Body of pancreas (tissue), 4 donors: ENCODE results near the gene PDE1A. TPM values are rescaled to one million over a fixed set of nuclear protein-coding genes. Genes with fewer than 3 reads are reported as not detected.

ENCODE experiments used
- ATAC-seq: fragments of 150-250 bp; one replicate; pipeline ENCODE4 v1.9.1; 2016
- DNase-seq, 4 donors: peaks; one replicate each; pipeline ENCODE4 v3.0.0-alpha.2; 2019
- H3K27ac ChIP-seq, 4 donors: fragments of 200-600 bp; sonication (generic); 1 replicate in 3 of 4; 2 replicates in 1 of 4; pipeline versions ENCODE4 v1.5.1 to v1.6.1; 2016 to 2019; ENCODE audit warnings: mild to moderate bottlenecking in 1 of 4, mixed read lengths in 1 of 4, moderate library complexity in 1 of 4
- H3K27me3 ChIP-seq, 2 donors: fragments of 200-600 bp; sonication (generic); one replicate each; pipeline ENCODE4 v1.6.0; 2016; ENCODE audit warnings: mild to moderate bottlenecking in 1 of 2
- H3K36me3 ChIP-seq, 2 donors: fragments of 200-600 bp; sonication (generic); replicated peaks in 1 of 2; 2 replicates each; pipeline ENCODE4 v1.5.1; 2016; ENCODE audit warnings: low read depth in 2 of 2; ENCODE audit not compliant: insufficient read depth in 1 of 2
- H3K4me1 ChIP-seq: fragments of 200-600 bp; sonication (generic); one replicate; pipeline ENCODE4 v1.6.0; 2016
- H3K4me3 ChIP-seq, 2 donors: fragments of 200-600 bp; sonication (generic); 1 replicate in 1 of 2; 2 replicates in 1 of 2; pipeline ENCODE4 v1.5.1; 2016 to 2019
- H3K9me3 ChIP-seq, 3 donors: fragments of 200-600 bp; sonication (generic); 1 replicate in 2 of 3; 2 replicates in 1 of 3; pipeline ENCODE4 v1.5.1; 2016
- POLR2A ChIP-seq, 3 donors: fragments of 450-650 bp; IDR thresholded peaks; one replicate each; pipeline ENCODE4 v1.6.1; 2016; ENCODE audit warnings: antibody characterized with exemption in 3 of 3, mild to moderate bottlenecking in 2 of 3
- WGBS, 2 donors: methylation state at CpG; one replicate each; pipeline ENCODE4 v1.1.5; 2017; 5-methylcytosine and 5-hydroxymethylcytosine counted together
- intact Hi-C: fragments of 100-400 bp; cut with DNase I; formaldehyde crosslinking; loops from one replicate; pipeline ENCODE4 v1.15.1; 2023
- total RNA-seq, 2 donors: library from RNA; depleted of rRNA; stranded (reverse); fragments of >200 nt; gene quantifications; one replicate each; pipeline ENCODE4 v1.1.0, GENCODE V29; 2016
- TF ChIP-seq, protein P1 (sequence below), 7 experiments: fragments of 450-650 bp in 4 of 7; fragments of 200-600 bp in 3 of 7; sonication (generic) in 3 of 7; IDR thresholded peaks; one replicate each; pipeline ENCODE4 v1.5.1; 2016 to 2019; ENCODE audit warnings: antibody characterized with exemption in 7 of 7

The PDE1A gene
- total RNA-seq, 2 donors from 2014 or later: 4.0 to 4.2 TPM

DNA sequence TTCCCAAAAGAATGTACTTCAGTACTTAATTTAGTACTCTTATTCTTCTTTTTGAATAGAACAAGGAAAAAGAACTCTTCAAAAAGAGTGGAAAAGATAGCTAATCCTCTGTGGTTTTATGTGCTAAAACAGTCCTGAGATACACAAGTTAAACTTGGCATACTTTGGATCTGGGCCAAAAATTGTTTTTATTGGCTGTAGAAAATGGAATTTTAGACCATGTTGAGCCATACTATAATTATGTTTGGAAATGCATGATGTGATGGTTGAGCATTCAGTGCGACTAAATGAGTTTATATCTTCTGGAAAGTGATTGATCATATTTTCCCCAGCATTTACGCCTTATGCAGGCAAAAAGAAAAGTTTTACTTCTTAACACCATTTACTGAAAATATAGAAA is 18.0 kb upstream of the PDE1A start:
- DNase-seq (no peak), ATAC-seq (no peak)
- Histone ChIP-seq H3K4me1 (no peaks in the 10 kb centered on the region), H3K4me3 (no peak overlapping the region), H3K27ac (no peak overlapping the region), H3K27me3 (no peaks in the 10 kb centered on the region), H3K36me3 (no peaks in the 10 kb centered on the region), H3K9me3 (no peaks in the 10 kb centered on the region)
- 75 to 79% methylated on average over 2 of the region's 2 CpGs for WGBS, 2 donors
- no peak for TF ChIP-seq POLR2A (IDR thresholded peaks at IDR 0.05)
- TF ChIP-seq, protein P1, sequence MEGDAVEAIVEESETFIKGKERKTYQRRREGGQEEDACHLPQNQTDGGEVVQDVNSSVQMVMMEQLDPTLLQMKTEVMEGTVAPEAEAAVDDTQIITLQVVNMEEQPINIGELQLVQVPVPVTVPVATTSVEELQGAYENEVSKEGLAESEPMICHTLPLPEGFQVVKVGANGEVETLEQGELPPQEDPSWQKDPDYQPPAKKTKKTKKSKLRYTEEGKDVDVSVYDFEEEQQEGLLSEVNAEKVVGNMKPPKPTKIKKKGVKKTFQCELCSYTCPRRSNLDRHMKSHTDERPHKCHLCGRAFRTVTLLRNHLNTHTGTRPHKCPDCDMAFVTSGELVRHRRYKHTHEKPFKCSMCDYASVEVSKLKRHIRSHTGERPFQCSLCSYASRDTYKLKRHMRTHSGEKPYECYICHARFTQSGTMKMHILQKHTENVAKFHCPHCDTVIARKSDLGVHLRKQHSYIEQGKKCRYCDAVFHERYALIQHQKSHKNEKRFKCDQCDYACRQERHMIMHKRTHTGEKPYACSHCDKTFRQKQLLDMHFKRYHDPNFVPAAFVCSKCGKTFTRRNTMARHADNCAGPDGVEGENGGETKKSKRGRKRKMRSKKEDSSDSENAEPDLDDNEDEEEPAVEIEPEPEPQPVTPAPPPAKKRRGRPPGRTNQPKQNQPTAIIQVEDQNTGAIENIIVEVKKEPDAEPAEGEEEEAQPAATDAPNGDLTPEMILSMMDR (IDR thresholded peaks at IDR 0.05): no peak
- intact Hi-C loops: no loop called here

DNA sequence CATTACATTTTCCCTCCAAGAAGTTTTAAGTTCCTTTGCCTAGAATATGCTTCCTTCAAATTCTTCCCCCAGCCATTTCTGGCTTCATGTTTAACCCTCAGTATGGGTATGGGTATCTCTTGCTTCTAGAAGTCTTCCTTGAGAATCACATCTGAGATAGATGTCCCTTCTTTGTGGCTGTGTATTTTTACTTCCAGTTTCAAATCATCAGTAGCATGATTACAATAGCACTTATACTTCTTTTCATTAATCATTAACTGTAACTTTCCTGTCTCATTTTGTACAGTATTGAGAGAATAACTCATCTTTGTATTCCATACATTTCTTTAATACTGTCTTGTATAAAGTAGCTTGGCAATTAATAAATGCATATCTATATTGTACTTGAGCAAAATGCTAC is 17.3 kb upstream of the PDE1A start:
- TF ChIP-seq, protein P1 (IDR thresholded peaks at IDR 0.05): no peak
- TF ChIP-seq POLR2A (IDR thresholded peaks at IDR 0.05): no peak
- H3K27me3 ChIP-seq: no peaks in the 10 kb centered on the region
- no peak overlapping the region for H3K27ac ChIP-seq
- no peak for ATAC-seq
- H3K9me3 ChIP-seq: no peaks in the 10 kb centered on the region
- no peaks in the 10 kb centered on the region for H3K4me1 ChIP-seq
- intact Hi-C loops: no loop called here
- H3K4me3 ChIP-seq: no peak overlapping the region
- no peak for DNase-seq
- no peaks in the 10 kb centered on the region for H3K36me3 ChIP-seq

DNA sequence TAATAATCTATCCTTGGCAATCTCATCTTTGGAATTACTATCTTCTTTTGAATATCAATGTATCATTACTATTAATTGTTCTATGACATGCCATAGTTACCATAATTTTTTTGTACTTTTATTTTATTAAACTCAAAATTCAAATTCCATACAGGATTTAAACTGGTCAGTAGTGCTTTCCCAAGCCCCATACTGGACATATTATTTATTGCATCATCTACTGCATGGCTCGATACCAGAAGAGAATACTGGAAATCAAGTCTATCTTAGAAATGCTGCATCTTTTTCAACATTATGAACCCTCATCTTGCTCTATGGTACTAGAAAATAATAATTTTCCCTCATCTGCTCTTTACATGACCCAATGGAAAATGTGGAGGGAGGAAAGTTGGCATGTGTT is 9.4 kb upstream of the PDE1A start:
- Histone ChIP-seq H3K9me3 (no peaks in the 10 kb centered on the region), H3K36me3 (no peaks in the 10 kb centered on the region), H3K27ac (no peak overlapping the region), H3K4me3 (no peak overlapping the region), H3K27me3 (no peaks in the 10 kb centered on the region), H3K4me1 (no peaks in the 10 kb centered on the region)
- ATAC-seq (no peak), DNase-seq (no peak)
- intact Hi-C loops: no loop called here
- 83 to 94% methylated on average over 1 of the region's 1 CpG for WGBS, 2 donors
- TF ChIP-seq, protein P1 (IDR thresholded peaks at IDR 0.05): no peak
- TF ChIP-seq POLR2A (IDR thresholded peaks at IDR 0.05): no peak

DNA sequence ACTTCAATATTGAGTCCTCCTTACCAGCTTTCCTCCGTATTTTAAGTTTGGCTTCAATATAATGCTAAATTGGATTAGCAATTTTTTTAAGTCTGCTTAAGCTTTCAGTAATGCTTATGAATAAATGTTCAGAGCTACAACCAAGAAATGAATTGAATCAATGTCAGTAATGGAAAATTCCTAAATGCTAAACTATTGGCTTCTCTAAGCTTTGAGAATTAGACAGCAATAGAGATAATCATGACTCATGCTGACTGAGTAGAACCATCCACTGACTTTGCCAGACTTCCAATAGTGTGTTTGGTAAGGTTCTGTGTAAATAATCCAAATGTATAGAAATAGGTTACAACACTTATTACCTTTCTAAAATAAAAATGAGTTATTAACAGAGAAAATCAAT is 8.9 kb upstream of the PDE1A start:
- H3K4me1 ChIP-seq: no peaks in the 10 kb centered on the region
- no peaks in the 10 kb centered on the region for H3K36me3 ChIP-seq
- DNase-seq (no peak), ATAC-seq (no peak)
- H3K27me3 ChIP-seq: no peaks in the 10 kb centered on the region
- H3K9me3 ChIP-seq: no peaks in the 10 kb centered on the region
- WGBS, 2 donors: 72 to 81% methylated on average over 1 of the region's 1 CpG
- no peak overlapping the region for H3K4me3 ChIP-seq
- no peak overlapping the region for H3K27ac ChIP-seq
- TF ChIP-seq, protein P1 (IDR thresholded peaks at IDR 0.05): no peak
- no peak for TF ChIP-seq POLR2A (IDR thresholded peaks at IDR 0.05)
- intact Hi-C loops: no loop called here

DNA sequence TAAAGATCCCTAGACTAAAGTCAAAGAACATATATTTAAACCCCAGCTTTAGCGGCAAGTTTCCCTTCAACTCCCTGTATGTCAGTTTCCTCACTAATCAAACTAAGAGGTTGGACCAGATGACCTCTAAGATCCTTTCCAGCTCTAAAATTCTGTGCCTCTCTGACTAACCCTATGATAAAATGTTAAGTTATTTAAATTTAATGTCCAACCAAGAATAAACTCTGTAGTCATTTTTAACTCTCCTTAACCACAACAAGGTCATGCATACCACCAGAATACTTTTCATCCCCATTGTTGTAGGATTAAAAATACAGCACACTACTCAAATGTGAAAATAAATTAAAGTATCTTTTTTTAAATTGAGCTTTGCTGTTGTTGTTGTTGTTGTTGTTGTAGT is 5.2 kb upstream of the PDE1A start:
- H3K36me3 ChIP-seq: no peaks in the 10 kb centered on the region
- DNase-seq: no peak
- 82 to 97% methylated on average over 1 of the region's 1 CpG for WGBS, 2 donors
- TF ChIP-seq POLR2A (IDR thresholded peaks at IDR 0.05): no peak
- TF ChIP-seq, protein P1 (IDR thresholded peaks at IDR 0.05): no peak
- ATAC-seq: no peak
- H3K4me1 ChIP-seq: no peaks in the 10 kb centered on the region
- no peaks in the 10 kb centered on the region for H3K27me3 ChIP-seq
- H3K9me3 ChIP-seq: no peaks in the 10 kb centered on the region
- H3K4me3 ChIP-seq: no peak overlapping the region
- intact Hi-C loops: no loop called here
- no peak overlapping the region for H3K27ac ChIP-seq
